Rectal smooth muscle tissue (tissue), 1 donor: Measurements from ENCODE around the gene HOXC10.

Experiments
- H3K27ac ChIP-seq: one replicate; pipeline ENCODE4 v1.7.0; 2013; ENCODE audit warnings: low read depth, low read length, inconsistent platforms
- H3K27me3 ChIP-seq: one replicate; pipeline ENCODE4 v1.7.0; 2013; ENCODE audit warnings: low read length; ENCODE audit not compliant: control insufficient read depth, insufficient read depth
- H3K36me3 ChIP-seq: one replicate; pipeline ENCODE4 v1.7.0; 2013; ENCODE audit warnings: low read length; ENCODE audit not compliant: control insufficient read depth, insufficient read depth
- H3K4me1 ChIP-seq: one replicate; pipeline ENCODE4 v1.7.0; 2013; ENCODE audit warnings: low read length; ENCODE audit not compliant: control insufficient read depth, insufficient read depth
- H3K4me3 ChIP-seq: one replicate; pipeline ENCODE4 v1.7.0; 2013; ENCODE audit warnings: low read length
- H3K9ac ChIP-seq: one replicate; pipeline ENCODE4 v1.7.0; 2013; ENCODE audit warnings: low read length

HOXC10 gene

GRCh38 chr12:54019924-54020590, 35.1 kb downstream of the HOXC10 start:
- H3K4me1 ChIP-seq: no peaks in the 10 kb centered on the region
- H3K27ac ChIP-seq: no peak overlapping the region
- no peak overlapping the region for H3K4me3 ChIP-seq

DNA sequence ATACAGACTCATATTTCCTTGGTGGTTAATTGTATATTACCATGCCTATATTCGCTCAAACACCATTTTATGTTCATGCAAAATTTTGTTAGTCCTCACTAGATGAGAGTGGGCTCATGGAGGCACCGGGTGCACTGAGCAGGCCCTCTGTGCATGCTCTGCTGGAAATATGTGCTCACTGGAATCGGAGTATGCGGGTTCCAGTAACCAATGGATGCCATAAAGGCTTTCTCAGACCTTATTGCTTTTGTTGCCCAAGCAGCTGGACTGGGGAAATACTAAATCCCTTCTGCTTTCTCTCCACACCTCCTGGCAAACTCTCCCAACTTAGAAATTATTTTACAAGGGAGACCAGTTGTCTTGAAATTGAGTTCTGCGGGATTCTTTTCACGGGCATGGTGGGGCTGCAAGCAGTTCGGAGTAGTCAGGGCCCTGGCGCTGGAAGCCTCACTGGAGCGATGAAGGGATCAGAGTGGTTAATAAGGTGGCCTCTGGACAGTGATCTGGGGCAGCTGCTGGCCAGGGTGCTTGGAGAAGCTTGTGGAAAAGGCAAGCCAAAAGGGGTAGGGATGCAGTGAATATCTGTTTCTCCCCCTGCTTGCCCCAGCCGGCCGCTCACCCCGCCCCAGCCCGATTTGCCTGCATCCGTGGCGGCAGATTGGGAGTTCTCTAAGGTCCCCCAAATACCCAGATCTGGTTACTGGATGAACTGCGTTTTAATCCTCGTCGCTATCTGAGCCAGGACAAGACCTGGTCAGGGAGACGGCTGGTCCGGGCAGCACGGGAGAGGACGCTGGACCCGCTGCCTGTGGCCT, 35.9 kb downstream of the HOXC10 start:
- Histone ChIP-seq H3K27ac (no peak overlapping the region), H3K9ac (no peak overlapping the region), H3K36me3 (no peaks in the 10 kb centered on the region), H3K4me1 (no peaks in the 10 kb centered on the region), H3K27me3 (peaks cover 62% of the 10 kb centered on the region), H3K4me3 (no peak overlapping the region)

More at GRCh38 chr12:54019924-54020590, 35.1 kb downstream of the HOXC10 start:
- Histone ChIP-seq H3K27me3 (peaks cover 63% of the 10 kb centered on the region), H3K9ac (no peak overlapping the region), H3K36me3 (no peaks in the 10 kb centered on the region)

- peaks cover 59% of the 10 kb centered on the region for H3K27me3 ChIP-seq
- no peaks in the 10 kb centered on the region for H3K36me3 ChIP-seq
- no peak overlapping the region for H3K9ac ChIP-seq
- no peak overlapping the region for H3K4me3 ChIP-seq
- no peaks in the 10 kb centered on the region for H3K4me1 ChIP-seq
- H3K27ac ChIP-seq: no peak overlapping the region
Measured at GRCh38 chr12:54021432-54022013, 36.6 kb downstream of the HOXC10 start.

- Histone ChIP-seq H3K9ac (no peak overlapping the region), H3K4me3 (no peak overlapping the region), H3K27ac (no peak overlapping the region)
Measured at GRCh38 chr12:54022960-54023884, 38.3 kb downstream of the HOXC10 start.

DNA sequence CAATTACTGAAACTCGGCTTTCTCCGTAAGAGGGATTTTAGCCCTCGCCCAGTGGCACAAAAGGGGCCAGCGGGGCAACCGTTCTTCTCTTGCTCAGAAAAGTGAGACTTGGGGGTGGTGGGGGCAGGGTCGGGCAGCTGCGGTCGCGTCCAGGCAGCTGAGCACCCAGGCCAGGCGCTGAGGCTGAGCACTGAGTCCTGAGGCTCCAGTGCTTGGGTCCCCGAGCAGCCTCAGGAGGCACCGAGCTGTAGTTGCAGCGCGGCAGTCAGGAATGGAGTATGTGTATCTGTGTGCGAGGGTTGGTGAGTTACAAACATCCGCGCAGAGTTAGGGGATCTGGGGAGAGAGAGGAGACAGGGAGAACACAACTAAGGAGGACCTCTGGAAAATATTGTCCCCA, 39.2 kb downstream of the HOXC10 start:
- no peaks in the 10 kb centered on the region for H3K36me3 ChIP-seq
- peaks cover 64% of the 10 kb centered on the region for H3K27me3 ChIP-seq
- no peaks in the 10 kb centered on the region for H3K4me1 ChIP-seq
- H3K4me3 ChIP-seq: no peak overlapping the region
- H3K27ac ChIP-seq: no peak overlapping the region
- H3K9ac ChIP-seq: no peak overlapping the region

More at GRCh38 chr12:54022960-54023884, 38.3 kb downstream of the HOXC10 start:
- Histone ChIP-seq H3K4me1 (no peaks in the 10 kb centered on the region), H3K36me3 (no peaks in the 10 kb centered on the region), H3K27me3 (peaks cover 62% of the 10 kb centered on the region)

DNA sequence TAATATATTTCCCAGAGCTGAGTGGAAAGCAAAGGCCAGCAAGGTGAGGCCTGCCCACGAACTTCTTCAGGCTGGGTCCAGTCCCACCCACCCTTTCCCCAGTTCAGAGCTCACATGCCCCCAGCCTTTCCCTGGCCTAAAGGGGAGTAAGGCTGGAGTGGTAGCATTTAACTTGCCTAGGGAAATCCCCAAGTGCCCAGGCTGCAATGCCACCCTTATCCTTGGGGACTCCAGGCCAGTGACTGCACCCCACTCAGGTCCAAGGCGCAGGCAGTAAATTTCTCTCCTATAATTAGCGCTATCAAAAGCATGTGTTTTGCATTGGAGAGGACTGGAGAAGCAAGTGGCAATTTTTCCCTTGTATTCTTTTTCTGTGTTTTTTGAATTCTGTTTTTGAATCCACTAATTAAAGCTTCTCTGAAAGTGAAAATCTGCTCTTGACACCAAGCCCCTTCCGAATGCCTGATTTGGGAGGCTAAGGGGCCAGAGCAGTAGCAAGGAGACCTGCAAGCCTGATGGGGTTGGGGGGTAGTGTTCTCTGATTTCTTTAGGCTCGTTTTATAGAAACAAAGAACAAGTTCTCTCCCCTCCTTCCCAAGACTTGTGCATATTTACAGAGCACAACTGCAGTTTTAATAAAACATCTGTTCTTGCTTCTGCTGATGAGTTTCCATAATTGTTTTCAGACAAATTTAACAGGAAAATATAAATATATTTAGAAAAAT, 39.8 kb downstream of the HOXC10 start:
- H3K9ac ChIP-seq: no peak overlapping the region
- H3K27me3 ChIP-seq: peaks cover 65% of the 10 kb centered on the region
- H3K27ac ChIP-seq: no peak overlapping the region
- H3K36me3 ChIP-seq: no peaks in the 10 kb centered on the region
- no peak overlapping the region for H3K4me3 ChIP-seq
- H3K4me1 ChIP-seq: no peaks in the 10 kb centered on the region

DNA sequence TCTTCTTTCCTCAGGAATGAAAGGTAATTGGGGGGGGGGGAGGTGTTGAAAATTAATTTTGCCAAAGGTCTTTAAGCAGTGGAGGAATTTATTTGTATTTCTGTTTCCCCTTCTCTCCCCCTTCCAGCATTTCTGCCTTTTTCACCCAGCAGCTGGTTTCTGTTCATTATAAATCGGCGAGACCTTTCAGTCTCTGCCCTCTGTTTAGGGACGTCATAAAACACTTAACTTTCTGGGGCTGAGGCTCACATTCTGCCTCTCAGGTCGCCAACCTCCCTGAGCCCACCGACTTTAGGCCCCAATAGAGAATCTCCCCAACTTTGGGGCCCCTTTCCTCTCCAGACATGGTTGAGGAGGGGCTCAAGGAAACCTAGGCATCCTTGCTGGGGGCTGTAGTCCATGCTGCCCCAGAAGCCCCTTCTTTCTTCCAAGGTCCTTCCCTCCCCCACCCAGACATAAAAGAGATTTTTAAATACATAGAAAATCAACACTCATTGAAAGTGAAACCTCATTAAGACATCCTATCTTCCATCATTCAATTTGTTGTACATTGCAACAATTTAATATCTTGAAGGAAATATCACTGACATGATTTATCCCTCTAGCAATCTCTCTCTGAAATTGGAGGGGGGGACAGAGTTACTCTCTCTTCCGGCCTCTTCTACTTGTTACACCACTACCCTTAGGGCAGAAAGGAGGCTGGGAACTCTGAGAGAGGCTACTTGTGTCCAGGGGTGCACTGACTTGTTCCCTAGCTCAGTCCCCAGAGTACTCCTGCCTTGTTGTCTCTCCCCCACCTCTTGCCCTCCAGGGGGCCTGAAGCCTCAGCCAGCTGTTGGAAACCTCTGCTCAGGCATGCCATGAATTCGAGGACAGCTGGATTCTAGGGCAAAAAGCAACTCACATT, 40.8 kb downstream of the HOXC10 start:
- no peak overlapping the region for H3K4me3 ChIP-seq
- H3K36me3 ChIP-seq: no peaks in the 10 kb centered on the region
- peaks cover 61% of the 10 kb centered on the region for H3K27me3 ChIP-seq
- no peak overlapping the region for H3K9ac ChIP-seq
- H3K4me1 ChIP-seq: no peaks in the 10 kb centered on the region
- no peak overlapping the region for H3K27ac ChIP-seq

GRCh38 chr12:54026640-54027441, 41.9 kb downstream of the HOXC10 start:
- Histone ChIP-seq H3K4me3 (no peak overlapping the region), H3K36me3 (no peaks in the 10 kb centered on the region), H3K27me3 (peaks cover 63% of the 10 kb centered on the region), H3K9ac (no peak overlapping the region), H3K4me1 (no peaks in the 10 kb centered on the region), H3K27ac (no peak overlapping the region)

- H3K4me1 ChIP-seq: no peaks in the 10 kb centered on the region
- H3K9ac ChIP-seq: no peak overlapping the region
- no peaks in the 10 kb centered on the region for H3K36me3 ChIP-seq
- H3K27ac ChIP-seq: no peak overlapping the region
- peaks cover 66% of the 10 kb centered on the region for H3K27me3 ChIP-seq
- H3K4me3 ChIP-seq: no peak overlapping the region
Measured at GRCh38 chr12:54027442-54027786, 42.5 kb downstream of the HOXC10 start.

- H3K27ac ChIP-seq: no peak within 1 kb of the TSS
- peaks cover 65% of the 10 kb centered on the region for H3K27me3 ChIP-seq
- H3K4me3 ChIP-seq: no peak within 1 kb of the TSS
- H3K36me3 ChIP-seq: no peaks in the 10 kb centered on the region
- no peak within 1 kb of the TSS for H3K9ac ChIP-seq
- H3K4me1 ChIP-seq: no peaks in the 10 kb centered on the region
Measured at GRCh38 chr12:54028314-54029201, 43.6 kb downstream of the HOXC10 start, which contains the start of gene HOXC6. TSS of gene HOXC6 (plus strand) at chr12:54028440. CDS start at chr12:54028522, 82 bp downstream.
